Activated CD4-positive, alpha-beta T cell treated with anti-CD3 and anti-CD28 coated beads, Interleukin-2, amount 50 U/mL, for 16 hours (primary cell): Measurements from ENCODE around the gene PCK1.

ENCODE experiments used
- DNase-seq: peaks from one replicate; pipeline ENCODE4 v3.0.0-alpha.2; 2020

Gene PCK1

DNA sequence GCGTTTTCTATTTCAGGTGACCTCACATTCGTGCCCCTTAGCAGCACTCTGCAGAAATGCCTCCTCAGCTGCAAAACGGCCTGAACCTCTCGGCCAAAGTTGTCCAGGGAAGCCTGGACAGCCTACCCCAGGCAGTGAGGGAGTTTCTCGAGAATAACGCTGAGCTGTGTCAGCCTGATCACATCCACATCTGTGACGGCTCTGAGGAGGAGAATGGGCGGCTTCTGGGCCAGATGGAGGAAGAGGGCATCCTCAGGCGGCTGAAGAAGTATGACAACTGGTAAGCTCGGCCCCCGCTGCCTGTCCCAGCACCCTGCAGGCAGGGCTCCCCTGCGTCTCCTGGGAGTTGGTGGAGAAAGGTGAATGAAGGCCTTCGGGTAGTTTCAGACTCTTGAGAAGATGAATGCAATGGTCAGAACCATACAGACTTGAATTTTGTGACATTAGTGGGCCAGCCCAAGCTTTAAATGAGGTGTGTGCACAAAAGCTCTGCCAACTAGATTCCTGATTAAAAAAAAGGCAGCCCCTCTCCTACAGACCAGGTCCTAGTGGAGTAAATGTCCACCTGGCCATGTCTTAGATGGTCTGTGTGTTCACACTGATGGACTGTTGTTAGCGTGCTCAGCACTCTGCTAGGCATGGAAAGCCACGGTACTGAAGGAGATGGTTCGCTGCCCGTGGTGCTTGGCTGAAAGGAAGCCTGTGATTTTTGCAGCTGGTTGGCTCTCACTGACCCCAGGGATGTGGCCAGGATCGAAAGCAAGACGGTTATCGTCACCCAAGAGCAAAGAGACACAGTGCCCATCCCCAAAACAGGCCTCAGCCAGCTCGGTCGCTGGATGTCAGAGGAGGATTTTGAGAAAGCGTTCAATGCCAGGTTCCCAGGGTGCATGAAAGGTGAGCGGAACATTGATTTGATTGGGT is 708 bp downstream of the PCK1 start:
- no peak for DNase-seq

DNA sequence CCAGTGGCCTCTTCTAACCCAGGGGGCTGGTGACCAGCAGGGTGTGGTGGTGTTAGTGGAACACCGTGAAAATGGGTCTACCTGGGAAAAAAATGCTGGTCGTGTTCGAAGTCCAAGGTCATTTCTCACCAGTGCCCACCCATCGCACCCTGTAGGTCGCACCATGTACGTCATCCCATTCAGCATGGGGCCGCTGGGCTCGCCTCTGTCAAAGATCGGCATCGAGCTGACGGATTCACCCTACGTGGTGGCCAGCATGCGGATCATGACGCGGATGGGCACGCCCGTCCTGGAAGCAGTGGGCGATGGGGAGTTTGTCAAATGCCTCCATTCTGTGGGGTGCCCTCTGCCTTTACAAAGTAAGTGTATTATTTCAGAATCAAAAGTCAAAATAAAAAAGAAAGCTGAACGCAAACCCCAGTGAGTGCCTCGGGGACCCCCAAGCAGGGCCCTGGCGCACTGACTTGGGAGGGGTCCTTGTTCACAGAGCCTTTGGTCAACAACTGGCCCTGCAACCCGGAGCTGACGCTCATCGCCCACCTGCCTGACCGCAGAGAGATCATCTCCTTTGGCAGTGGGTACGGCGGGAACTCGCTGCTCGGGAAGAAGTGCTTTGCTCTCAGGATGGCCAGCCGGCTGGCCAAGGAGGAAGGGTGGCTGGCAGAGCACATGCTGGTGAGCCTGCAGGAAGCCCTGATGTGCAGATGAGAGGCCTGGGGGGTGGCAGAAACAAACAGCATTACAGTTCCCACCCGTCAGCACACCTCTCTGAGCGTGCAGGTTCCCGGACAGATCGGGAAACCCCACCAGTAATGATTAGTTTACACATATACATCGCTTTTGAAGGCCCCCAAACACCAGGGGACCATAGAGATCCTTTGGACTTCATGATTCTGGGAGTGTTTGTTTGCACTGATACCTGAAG is 1.9 kb downstream of the PCK1 start:
- DNase-seq, result no peak

DNA sequence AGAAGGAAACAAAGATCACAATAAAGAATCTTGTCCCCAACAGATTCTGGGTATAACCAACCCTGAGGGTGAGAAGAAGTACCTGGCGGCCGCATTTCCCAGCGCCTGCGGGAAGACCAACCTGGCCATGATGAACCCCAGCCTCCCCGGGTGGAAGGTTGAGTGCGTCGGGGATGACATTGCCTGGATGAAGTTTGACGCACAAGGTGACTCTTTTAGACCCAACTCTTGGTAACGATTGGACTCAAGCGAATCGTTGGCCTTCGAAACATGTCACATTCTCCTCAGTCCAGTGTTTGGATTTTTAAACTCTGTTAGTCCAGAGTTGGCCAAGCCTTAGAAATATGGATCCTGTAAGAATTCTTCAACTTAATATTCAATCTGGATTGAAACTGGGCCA is 2.6 kb downstream of the PCK1 start:
- no peak for DNase-seq

DNA sequence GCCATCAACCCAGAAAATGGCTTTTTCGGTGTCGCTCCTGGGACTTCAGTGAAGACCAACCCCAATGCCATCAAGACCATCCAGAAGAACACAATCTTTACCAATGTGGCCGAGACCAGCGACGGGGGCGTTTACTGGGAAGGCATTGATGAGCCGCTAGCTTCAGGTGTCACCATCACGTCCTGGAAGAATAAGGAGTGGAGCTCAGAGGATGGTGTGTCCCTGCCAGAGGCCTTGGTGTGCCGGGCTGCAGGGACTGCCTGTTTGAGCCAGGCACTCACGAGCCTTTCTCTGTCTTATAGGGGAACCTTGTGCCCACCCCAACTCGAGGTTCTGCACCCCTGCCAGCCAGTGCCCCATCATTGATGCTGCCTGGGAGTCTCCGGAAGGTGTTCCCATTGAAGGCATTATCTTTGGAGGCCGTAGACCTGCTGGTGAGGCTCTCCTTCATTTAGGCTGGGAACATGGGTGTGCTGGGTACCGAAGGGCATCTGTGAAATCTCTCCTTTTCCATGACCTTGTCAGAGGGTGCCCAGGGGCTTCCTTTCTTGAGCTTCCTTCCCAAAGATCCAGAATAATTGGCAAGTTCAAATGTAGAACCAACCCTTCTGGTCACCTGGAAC is 3.4 kb downstream of the PCK1 start:
- DNase-seq, result no peak

DNA sequence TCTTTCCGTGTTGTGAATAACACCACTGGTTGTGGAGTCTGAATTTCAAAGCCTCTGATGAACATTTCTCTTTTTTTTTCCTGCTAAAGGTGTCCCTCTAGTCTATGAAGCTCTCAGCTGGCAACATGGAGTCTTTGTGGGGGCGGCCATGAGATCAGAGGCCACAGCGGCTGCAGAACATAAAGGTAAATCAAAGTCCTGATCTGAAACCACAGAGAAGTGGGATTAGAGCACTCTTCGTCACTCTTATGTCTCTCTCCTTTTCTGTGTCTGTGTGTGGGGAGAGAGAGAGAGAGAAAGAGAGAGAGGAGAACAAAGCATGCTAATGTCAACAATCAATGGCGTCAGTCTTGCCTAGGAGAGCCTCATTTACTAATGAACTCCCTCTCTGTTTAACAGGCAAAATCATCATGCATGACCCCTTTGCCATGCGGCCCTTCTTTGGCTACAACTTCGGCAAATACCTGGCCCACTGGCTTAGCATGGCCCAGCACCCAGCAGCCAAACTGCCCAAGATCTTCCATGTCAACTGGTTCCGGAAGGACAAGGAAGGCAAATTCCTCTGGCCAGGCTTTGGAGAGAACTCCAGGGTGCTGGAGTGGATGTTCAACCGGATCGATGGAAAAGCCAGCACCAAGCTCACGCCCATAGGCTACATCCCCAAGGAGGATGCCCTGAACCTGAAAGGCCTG is 4.2 kb downstream of the PCK1 start:
- no peak for DNase-seq

DNA sequence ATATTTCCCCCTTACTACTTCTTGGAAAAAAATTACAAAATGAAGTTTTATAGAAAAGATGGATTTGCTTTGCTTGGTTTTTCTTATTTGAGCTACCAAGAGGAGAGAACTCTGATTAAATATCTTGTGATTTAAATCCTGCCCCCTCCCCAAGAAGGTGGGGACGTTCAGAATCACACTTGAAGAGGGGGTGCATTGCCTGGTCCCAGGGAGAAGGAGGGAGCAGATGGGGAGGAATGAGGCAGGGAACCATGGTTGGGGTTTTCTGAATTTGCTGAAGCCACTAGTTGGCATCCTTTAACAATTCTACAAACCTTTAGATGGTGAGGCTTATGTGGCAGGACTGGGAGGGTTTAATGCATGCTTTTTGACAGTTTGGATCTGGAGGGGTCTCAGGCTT is 5.5 kb downstream of the PCK1 start:
- no peak for DNase-seq

DNA sequence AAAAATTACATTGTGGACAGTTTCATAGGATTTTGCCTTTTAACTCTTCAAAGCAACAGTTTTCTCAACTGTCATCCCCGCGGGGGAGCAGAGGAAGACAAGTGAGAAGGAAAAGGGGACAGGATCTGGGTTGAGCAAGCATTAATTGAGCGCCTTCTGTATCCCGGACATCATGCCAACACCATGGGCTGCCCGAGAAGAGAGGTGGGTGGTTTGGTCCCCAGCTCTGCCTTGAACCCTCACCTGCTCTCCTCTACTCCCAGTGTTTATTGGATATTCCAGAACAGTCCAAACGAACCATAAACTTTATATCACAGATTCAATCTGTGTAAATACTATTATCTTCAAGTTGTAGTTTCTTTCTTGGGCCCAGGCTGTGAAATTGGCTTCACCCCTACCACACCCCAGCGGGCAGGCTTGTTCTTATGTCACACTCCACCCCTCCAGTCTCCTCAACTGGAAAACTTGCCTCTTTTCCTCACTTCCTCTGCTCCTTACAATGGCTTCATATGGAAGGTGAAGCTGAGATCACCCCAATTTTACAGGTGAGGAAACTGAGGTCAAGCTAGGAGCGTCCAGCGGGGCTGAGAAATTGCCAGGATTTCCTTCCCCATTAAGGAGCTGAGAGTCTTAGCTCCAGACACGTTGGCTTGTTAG is 6.0 kb downstream of the PCK1 start:
- DNase-seq, result no peak

DNA sequence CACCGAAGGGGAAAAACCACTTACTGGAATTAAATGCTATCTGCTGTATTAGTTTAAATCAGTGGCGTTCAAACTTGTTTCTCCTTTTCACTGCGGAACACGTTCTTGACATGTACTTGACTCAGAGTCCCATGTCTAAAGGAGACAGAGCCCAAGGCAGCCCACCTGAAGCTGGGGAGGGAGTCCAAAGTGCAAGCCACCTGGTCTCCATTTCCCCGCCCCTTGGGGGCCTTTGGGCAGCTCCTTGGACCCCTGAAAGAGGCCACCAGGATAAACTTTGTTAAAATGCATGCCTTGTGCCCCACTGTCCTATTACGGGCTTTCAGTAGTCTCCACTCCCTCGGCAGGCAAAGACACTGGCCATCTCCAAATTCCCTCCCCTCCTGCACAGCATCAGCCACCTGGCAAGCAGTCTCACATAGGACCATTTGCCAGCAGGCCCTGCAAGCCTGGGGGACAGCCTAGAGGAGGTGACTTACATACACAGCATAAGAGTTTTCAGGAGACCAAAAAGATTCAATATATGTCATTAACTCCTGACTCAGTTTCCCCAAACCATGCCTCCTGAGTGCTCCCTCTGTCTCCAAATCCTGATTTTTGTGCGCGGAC is 6.7 kb downstream of the PCK1 start:
- no peak for DNase-seq

DNA sequence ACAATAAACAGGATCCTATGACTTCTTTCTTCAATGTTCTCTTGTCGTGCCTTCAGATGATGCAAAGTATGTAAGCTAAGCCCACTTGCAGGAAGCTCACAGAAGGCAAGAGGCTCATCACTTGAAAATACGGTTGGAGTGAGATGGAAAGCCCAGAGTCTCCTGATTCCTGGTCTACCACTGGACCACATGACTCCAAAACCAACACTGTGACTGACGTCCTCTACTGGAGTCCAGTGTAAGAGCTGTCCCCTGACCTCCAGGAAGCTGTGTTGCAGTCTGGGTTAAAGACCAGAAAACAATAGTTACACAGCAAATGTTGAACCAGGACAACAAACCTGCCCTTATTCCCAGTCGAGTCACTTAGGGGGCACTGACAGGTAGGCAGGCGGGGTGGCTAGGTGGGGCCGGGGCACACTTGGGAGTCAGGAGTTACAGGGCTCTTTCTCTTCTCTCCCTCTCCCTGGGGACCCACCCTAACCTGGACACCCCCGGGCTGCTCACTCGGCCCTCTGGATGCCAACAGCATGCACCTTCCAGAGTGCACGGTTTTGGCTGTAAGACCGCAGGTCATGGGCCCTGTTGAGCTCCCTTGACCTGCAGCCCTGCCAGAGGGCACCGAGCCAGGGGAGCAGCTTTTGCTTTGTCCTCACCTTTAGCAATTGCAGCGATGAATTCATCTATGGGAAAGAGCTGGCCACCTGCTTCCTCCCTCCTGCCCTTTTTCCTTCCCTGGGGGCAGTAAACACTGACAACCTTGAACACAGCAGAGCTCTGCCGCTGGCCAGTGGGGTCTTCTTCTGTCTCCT is 7.4 kb downstream of the PCK1 start:
- DNase-seq, result no peak

DNA sequence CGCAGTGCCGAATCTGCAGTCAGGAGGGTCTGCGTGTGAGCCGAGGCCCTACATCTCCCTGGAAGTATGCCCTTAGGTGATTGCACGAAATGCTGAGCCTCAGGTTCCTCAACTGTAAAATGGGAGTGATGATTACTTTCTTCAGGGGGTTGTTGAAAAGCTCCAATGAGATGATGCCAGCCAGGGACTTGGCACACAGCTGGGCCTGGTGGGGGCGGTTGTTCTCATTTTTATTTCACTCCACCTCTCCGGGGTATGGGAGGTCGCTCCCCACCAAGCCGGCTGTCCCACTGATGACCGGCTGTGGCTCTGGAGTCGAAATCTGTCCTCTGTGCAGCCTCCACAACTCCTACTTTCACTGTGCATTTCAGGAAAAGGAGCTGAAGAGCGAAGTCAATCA is 8.1 kb downstream of the PCK1 start:
- DNase-seq, result no peak

DNA sequence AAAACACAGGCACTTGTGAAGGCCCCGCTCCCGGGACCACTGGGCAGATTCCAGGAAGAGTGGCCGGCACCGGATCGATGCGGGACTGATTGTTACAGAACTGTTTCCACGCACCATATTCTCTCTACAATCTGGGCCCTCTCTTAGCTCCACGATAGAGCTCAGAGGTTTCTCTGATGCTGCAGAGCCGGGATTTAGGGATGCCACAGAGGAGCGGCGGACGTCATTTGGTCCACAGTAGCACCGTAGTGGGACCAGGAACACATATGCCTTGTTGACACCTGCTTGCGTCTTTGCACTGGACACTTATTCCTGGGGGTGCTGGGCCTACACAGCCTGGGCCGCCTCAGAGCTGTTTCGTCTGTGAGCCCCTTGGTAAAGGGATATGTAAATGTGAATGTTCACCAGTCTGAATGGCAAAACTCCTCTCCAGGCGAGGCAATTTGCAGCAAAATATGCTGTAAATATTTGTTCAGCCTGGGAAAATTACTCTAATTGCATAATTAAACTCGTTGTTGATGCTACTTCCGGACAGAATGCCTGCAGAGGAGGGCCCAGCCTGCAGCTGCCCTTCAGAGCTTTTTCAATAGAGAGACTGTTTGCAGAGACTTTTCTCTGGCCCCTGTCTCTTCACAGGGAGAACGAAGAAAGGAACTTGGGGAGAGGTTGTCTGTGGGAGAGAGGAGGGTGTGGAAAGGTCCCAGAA is 9.4 kb downstream of the PCK1 start:
- DNase-seq, result no peak

DNA sequence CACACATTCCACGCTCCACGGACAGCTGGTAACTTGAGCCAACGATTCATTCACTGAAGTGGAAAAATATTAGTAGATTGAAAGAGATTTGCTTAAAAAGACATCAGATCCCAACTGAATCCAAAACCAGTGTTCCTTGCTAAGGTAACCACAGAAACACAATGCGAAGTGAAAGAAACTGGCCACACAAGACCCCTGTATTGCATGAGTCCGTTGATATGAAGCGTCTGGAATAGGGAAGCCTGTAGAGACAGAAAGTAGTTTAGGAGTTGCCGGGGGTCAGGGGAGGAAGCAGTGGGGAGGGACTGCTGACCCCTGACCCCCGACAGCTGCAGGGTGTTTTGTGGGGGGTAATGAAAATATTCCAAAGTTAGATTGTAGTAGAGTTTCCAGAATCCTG is 10.0 kb downstream of the PCK1 start:
- no peak for DNase-seq

DNA sequence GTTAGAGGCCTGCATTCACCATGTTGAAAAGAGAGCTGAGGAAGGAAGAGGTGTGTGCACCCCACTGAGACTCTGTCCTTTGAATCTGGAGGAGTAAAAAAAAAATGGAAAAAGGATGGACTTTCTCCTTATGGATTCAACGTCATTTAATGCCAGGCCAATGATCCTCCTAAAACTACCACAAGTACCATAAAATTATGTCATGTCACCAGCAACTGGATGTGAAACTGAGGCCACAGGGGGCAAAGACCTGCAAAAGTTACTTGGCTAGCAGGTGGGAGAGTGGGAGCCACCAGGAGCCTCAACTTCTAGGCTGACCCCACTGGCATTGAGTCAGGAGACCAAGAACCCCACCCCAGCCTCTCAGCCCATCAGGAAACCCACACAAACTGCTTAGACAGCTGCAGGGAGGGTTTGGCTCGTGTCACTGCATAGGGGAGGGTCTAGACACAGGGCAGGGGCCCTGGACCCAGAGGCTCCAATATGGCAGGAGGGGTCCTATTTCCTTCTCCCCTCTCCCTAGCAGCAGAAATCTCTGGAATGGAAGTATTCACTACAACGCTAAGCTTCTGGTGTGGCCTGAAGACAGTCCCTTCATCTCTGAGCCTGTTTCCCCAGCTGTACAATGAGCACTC is 11.0 kb downstream of the PCK1 start:
- no peak for DNase-seq

DNA sequence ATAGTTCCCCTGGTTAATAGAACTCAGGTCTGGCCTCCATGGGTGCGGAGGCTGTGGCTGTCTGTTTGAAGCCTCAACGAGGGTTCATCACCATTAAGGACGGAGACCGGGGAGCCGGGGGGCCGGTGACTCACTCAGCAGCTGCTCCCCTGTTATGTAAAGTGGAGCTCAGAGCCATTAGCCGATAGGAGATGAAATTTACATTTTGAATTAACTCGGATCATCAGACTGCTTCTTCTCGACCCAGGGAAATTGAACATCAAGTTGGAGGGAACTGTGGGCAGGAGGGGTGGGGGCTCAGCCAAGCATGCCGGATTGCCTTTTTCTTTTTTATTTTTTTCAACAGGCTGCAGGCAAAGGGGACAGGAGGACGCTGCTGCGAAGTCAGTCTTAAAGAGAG is 12.3 kb downstream of the PCK1 start:
- no peak for DNase-seq

DNA sequence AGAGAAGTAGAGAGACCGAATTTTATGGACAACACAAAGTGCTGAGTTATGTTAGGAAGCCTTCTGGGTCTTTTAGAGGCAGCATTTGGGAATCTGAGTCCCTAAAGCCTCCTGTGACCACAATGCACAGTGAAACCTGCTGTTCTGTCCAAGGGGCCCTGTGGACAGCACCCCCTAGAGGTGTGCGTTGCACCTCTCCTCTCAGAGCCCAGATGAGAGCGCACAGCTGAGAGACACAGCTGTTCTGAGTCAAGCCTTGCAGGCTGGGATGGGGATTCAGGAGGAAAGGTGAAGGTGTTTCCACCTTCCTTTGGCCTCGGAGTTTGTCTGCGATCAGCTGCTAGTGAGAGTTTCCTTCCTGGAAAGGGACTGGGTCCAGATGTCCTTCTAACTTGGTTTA is 13.0 kb downstream of the PCK1 start:
- DNase-seq, result peak; percentile 3

DNA sequence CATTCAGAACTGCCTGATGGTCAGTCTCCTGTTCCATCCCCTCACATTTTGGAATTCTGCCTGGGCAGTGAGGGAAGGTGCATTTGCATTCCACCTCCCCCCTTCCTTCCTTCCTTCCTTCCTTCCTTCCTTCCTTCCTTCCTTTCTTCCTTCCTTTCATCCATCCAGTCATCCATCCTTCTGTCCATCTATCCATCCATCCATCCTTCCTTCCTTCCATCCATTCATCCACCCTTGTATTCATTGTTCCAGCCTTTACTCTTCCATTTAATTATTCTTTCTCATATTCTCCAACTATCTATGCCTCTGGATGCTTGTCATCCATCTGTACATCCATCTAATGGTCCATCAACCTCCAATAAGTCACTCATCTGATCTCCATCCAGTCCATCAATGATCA is 14.0 kb downstream of the PCK1 start:
- DNase-seq, result no peak

DNA sequence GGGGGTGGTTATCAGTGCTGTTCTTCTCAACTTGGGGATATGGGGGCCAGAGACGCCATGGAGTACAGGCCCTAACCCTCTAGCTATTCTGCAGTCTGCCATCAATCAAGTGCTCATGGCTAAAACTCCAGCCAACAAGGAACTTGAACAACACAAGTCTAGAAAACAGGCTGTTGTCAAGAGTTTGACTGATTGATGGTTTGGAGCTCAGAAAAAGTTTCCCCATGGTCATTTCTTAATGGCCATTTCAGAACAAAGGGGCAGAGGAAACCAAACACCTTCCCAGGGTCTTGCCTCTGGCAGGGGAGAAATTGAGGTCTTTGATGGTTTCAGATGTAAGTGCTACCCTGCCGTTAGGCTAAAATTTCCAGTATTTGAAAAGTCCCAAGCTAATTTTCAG is 15.1 kb downstream of the PCK1 start:
- DNase-seq, result no peak

DNA sequence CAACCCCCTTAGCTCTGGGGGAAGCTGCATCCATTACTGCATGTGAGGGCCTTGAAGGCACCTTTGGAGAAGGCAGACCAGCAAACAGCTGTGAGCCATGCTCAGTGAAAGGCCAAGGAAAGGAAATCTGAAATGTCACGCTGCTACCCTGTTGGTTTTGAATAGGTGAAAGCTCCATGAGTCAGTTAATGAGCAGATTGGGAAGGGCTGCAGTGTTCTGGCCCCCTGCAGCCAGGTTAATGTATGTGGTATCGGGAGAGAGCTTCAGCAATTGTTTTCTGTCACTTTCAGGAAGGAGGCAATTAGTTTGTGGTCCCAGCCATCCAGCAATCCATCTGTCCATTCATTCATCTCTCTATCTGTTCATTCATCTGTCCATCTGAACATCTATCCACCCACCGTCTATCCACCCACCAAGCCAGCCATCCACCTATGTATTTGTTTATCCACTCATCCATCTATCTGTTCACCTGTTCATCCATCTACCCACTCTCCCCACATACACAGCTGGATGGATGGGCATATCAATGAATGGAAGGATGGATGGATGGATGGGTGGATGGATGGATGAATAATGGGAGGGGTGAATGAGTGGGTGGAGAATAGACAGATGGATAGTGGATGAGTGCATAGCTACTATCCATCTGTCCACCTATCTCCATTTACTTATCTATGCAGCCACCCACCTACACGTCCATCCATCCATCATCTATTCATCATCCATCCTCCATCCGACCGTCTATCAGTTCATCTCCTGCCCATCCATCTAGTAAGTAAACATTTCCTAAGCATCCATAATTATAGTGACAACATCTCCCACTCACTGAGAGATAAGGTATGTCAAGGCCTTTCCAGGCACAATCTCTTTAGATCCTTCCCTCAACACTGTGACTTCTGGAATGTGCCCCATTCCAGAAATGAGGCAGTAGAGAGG is 16.0 kb downstream of the PCK1 start:
- no peak for DNase-seq
